HepG2 (cell line): ENCODE measurements around the gene TMED3. TPM values are rescaled to one million over a fixed set of nuclear protein-coding genes. Genes with fewer than 3 reads are reported as not detected.

Experiments used
- AHR ChIP-seq: IDR thresholded peaks from 2 replicates; pipeline ENCODE4 v1.6.1; 2018; ENCODE audit warnings: missing genetic modification reagents, missing compliant biosample characterization
- ATAD3A ChIP-seq: sonication (generic); formaldehyde crosslinking; IDR thresholded peaks from 2 replicates; pipeline ENCODE4 v1.4.0; 2020; ENCODE audit warnings: missing genetic modification reagents
- IRX3 ChIP-seq: sonication (generic); formaldehyde crosslinking; IDR thresholded peaks from 2 replicates; pipeline ENCODE4 v1.8.1; 2023; ENCODE audit warnings: mild to moderate bottlenecking, low read depth, missing genetic modification reagents, borderline replicate concordance
- NAIF1 ChIP-seq: sonication (generic); formaldehyde crosslinking; IDR thresholded peaks from 2 replicates; pipeline ENCODE4 v1.5.0; 2020; ENCODE audit warnings: mild to moderate bottlenecking, missing genetic modification reagents, borderline replicate concordance
- NFKB2 ChIP-seq: sonication (generic); formaldehyde crosslinking; IDR thresholded peaks from 2 replicates; pipeline ENCODE4 v1.4.0; 2020; ENCODE audit warnings: missing genetic modification reagents, borderline replicate concordance
- RFX5 ChIP-seq: IDR thresholded peaks from 2 replicates; pipeline ENCODE4 v1.6.1; 2011; ENCODE audit warnings: low read depth, low read length, improper control_type of control experiment
- SIN3B ChIP-seq: fragments of 150-350 bp; IDR thresholded peaks from 2 replicates; pipeline ENCODE4 v1.6.1; 2014; ENCODE audit warnings: low read length
- SP2 ChIP-seq: sonication (generic); formaldehyde crosslinking; IDR thresholded peaks from 2 replicates; pipeline ENCODE4 v1.5.1; 2020; ENCODE audit warnings: mild to moderate bottlenecking, missing genetic modification reagents
- SRSF1 ChIP-seq: fragments of 200-400 bp; formaldehyde crosslinking; optimal IDR thresholded peaks from 2 replicates; pipeline ENCODE3; 2017; ENCODE audit warnings: mild to moderate bottlenecking, low read depth, low read length, moderate library complexity
- SRSF9 ChIP-seq: fragments of 200-400 bp; formaldehyde crosslinking; IDR thresholded peaks from 2 replicates; pipeline ENCODE4 v1.6.1; 2018; ENCODE audit warnings: borderline replicate concordance, mild to moderate bottlenecking, low read depth, low read length; ENCODE audit not compliant: insufficient read depth, poor library complexity, severe bottlenecking
- TARDBP ChIP-seq: sonication (generic); formaldehyde crosslinking; IDR thresholded peaks from 2 replicates; pipeline ENCODE4 v1.8.0; 2022; ENCODE audit warnings: mild to moderate bottlenecking, missing genetic modification reagents
- TCF12 ChIP-seq, 2 experiments: fragments of 450-650 bp in 1 of 2; sonication (generic) in 1 of 2; formaldehyde crosslinking in 1 of 2; IDR thresholded peaks; 2 replicates each; pipeline versions ENCODE4 v1.6.1 to v1.8.0; 2017 to 2022; ENCODE audit warnings: antibody characterized with exemption in 1 of 2, mild to moderate bottlenecking in 1 of 2, missing genetic modification reagents in 1 of 2, moderate library complexity in 1 of 2
- ZFP37 ChIP-seq: sonication (generic); formaldehyde crosslinking; IDR thresholded peaks from 2 replicates; pipeline ENCODE4 v1.4.0; 2020; ENCODE audit warnings: missing genetic modification reagents, borderline replicate concordance
- ZNF124 ChIP-seq: sonication (generic); formaldehyde crosslinking; IDR thresholded peaks from 2 replicates; pipeline ENCODE4 v1.4.0; 2020; ENCODE audit warnings: missing genetic modification reagents
- ZNF343 ChIP-seq: sonication (generic); formaldehyde crosslinking; IDR thresholded peaks from 2 replicates; pipeline ENCODE4 v1.4.0; 2020; ENCODE audit warnings: mild to moderate bottlenecking, missing genetic modification reagents
- ZNF547 ChIP-seq: sonication (generic); formaldehyde crosslinking; IDR thresholded peaks from 2 replicates; pipeline ENCODE4 v1.5.1; 2020; ENCODE audit warnings: mild to moderate bottlenecking, missing genetic modification reagents
- ZNF556 ChIP-seq: sonication (generic); formaldehyde crosslinking; IDR thresholded peaks from 2 replicates; pipeline ENCODE4 v1.4.0; 2020; ENCODE audit warnings: mild to moderate bottlenecking, missing genetic modification reagents, borderline replicate concordance
- ZNF563 ChIP-seq: sonication (generic); formaldehyde crosslinking; IDR thresholded peaks from 2 replicates; pipeline ENCODE4 v1.8.0; 2022; ENCODE audit warnings: mild to moderate bottlenecking, moderate library complexity, missing genetic modification reagents
- ZNF747 ChIP-seq: sonication (generic); formaldehyde crosslinking; IDR thresholded peaks from 2 replicates; pipeline ENCODE4 v1.8.1; 2023; ENCODE audit warnings: missing genetic modification reagents, mild to moderate bottlenecking, borderline replicate concordance
- ZNF780A ChIP-seq: sonication (generic); formaldehyde crosslinking; IDR thresholded peaks from 2 replicates; pipeline ENCODE4 v1.8.0; 2022; ENCODE audit warnings: mild to moderate bottlenecking, missing genetic modification reagents, moderate library complexity
- polyA plus RNA-seq, 8 experiments: library from polyadenylated mRNA; depleted of rRNA in 3 of 8; stranded (reverse) in 7 of 8; unstranded in 1 of 8; fragments of >200 nt; fragmentation: Illumina TruSeq in 4 of 8; extraction: Trizol in 4 of 8; gene quantifications; 2 replicates each; pipeline versions ENCODE4 v1.2.1 to v1.2.3, GENCODE V29; 2011 to 2016; ENCODE audit warnings: low read depth in 4 of 8, missing spikeins in 1 of 8, mixed read lengths in 1 of 8; ENCODE audit not compliant: insufficient read depth in 1 of 8
- total RNA-seq, 5 experiments: library from RNA; depleted of rRNA; stranded (reverse); fragments of >200 nt; fragmentation: Illumina TruSeq; extraction: Trizol; gene quantifications; 2 replicates each; pipeline ENCODE4 v1.2.3, GENCODE V29; 2016; ENCODE audit warnings: low read depth in 1 of 5
- TF ChIP-seq, protein P1 (sequence below): sonication (generic); formaldehyde crosslinking; IDR thresholded peaks from 2 replicates; pipeline ENCODE4 v1.5.0; 2020; ENCODE audit warnings: missing genetic modification reagents, mild to moderate bottlenecking, borderline replicate concordance
- TF ChIP-seq, protein P2 (sequence below): sonication (generic); formaldehyde crosslinking; IDR thresholded peaks from 2 replicates; pipeline ENCODE4 v1.5.0; 2020; ENCODE audit warnings: mild to moderate bottlenecking, missing genetic modification reagents, moderate library complexity
- TF ChIP-seq, protein P3 (sequence below): sonication (generic); formaldehyde crosslinking; IDR thresholded peaks from 2 replicates; pipeline ENCODE4 v1.9.0; 2022; ENCODE audit warnings: low read depth, missing genetic modification reagents

TMED3 gene
- total and polyA plus RNA-seq, 2 of the 13 experiments (the other 11 are each of a cell fraction or from before 2014, with no cell fraction given): 125 to 155 TPM

DNA sequence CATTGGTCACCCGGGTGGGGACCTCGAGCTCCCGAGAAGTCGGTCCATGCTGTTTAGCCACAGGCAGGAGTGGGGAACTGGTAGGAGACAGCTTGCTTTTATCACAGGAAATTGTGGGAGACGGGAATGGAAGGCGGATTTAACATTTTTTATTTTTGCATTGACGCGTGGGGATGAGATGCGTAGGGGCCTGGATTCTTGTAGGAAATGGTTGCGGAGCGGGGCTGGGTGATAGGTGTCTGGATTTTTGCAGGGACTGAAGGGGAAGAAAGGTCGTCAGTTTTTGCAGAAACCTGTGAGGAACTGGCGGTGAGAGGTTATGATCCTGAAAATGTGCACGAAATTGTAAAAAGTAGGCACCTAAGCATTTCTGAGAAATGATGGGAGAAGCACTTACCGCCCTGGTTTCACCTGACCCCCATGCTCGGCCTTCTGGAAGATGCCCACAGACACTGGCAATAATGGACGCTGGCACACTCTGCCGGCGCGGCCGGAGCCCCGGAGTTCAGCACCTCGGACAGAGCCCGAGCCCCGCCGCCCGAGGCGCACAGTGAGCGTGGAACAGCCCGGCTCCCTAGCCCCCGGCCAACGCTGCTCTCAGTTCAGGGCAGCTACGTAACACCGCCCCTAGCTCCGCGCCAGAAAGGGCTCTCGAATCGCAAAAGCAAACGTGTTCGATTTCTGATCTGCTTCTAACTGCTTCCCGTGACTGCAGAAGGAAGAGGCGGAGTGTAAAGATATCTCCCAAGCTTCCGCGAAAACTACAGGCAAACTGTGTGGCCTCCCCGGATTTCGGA, 27.5 kb upstream of the TMED3 start (continued):
- TF ChIP-seq IRX3 (no peak), AHR (CRISPR knock-in tag) (no peak), TCF12 (IDR thresholded peaks at IDR 0.05) (no peak), TCF12 (CRISPR knock-in tag; IDR thresholded peaks at IDR 0.05) (no peak), SIN3B (no peak), ZFP37 (CRISPR knock-in tag) (peak; percentile 68; the same call in 1 of the 2 replicates), SP2 (no peak), NAIF1 (no peak), SRSF9 (no peak), SRSF1 (no peak), ZNF747 (CRISPR knock-in tag) (no peak), ZNF124 (CRISPR knock-in tag) (0 out of 2 replicates have a peak, but pooled peaks have one; percentile 45), TARDBP (no peak), ZNF780A (no peak), ZNF563 (CRISPR knock-in tag) (0 out of 2 replicates have a peak, but pooled peaks have one; percentile 55), ZNF343 (CRISPR knock-in tag) (no peak), ZNF556 (CRISPR knock-in tag) (no peak), NFKB2 (CRISPR knock-in tag) (peak; percentile 87; the same call in 1 of the 2 replicates), ATAD3A (CRISPR knock-in tag) (no peak), ZNF547 (CRISPR knock-in tag) (no peak; the same call in 1 of the 2 replicates), RFX5 (no peak)
- TF ChIP-seq, protein P1, sequence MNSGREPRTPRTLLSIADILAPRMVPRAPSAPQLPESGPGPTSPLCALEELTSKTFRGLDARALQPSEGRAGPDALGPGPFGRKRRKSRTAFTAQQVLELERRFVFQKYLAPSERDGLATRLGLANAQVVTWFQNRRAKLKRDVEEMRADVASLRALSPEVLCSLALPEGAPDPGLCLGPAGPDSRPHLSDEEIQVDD: no peak
- TF ChIP-seq, protein P2, sequence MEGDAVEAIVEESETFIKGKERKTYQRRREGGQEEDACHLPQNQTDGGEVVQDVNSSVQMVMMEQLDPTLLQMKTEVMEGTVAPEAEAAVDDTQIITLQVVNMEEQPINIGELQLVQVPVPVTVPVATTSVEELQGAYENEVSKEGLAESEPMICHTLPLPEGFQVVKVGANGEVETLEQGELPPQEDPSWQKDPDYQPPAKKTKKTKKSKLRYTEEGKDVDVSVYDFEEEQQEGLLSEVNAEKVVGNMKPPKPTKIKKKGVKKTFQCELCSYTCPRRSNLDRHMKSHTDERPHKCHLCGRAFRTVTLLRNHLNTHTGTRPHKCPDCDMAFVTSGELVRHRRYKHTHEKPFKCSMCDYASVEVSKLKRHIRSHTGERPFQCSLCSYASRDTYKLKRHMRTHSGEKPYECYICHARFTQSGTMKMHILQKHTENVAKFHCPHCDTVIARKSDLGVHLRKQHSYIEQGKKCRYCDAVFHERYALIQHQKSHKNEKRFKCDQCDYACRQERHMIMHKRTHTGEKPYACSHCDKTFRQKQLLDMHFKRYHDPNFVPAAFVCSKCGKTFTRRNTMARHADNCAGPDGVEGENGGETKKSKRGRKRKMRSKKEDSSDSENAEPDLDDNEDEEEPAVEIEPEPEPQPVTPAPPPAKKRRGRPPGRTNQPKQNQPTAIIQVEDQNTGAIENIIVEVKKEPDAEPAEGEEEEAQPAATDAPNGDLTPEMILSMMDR (CRISPR knock-in tag): no peak
- TF ChIP-seq, protein P3, sequence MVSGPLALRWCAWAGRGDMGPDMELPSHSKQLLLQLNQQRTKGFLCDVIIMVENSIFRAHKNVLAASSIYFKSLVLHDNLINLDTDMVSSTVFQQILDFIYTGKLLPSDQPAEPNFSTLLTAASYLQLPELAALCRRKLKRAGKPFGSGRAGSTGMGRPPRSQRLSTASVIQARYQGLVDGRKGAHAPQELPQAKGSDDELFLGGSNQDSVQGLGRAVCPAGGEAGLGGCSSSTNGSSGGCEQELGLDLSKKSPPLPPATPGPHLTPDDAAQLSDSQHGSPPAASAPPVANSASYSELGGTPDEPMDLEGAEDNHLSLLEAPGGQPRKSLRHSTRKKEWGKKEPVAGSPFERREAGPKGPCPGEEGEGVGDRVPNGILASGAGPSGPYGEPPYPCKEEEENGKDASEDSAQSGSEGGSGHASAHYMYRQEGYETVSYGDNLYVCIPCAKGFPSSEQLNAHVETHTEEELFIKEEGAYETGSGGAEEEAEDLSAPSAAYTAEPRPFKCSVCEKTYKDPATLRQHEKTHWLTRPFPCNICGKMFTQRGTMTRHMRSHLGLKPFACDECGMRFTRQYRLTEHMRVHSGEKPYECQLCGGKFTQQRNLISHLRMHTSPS (CRISPR knock-in tag): no peak
